ENCODE results near the gene COLEC12.

- TF ChIP-seq CTCF (IDR thresholded peaks at IDR 0.05) (no peak), POLR2AphosphoS5 (IDR thresholded peaks at IDR 0.05) (no peak), POLR2A (IDR thresholded peaks at IDR 0.05) (no peak), EP300 (IDR thresholded peaks at IDR 0.05) (no peak)
Measured at GRCh38 chr18:470661-471501, 29.6 kb downstream of the COLEC12 start.
